Fibroblast of pulmonary artery (primary cell): ENCODE results near the gene NOC2L.

ENCODE experiments used
- DNase-seq: peaks from one replicate; pipeline ENCODE4 v3.0.0-alpha.2; 2010; ENCODE audit warnings: low read depth
- H3K4me3 ChIP-seq: replicated peaks from 2 replicates; pipeline ENCODE4 v1.5.1; 2011; ENCODE audit warnings: low read depth, mild to moderate bottlenecking, control low read depth, low read length, moderate library complexity
- CTCF ChIP-seq: IDR thresholded peaks from 2 replicates; pipeline ENCODE4 v1.5.1; 2011; ENCODE audit warnings: mild to moderate bottlenecking, control low read depth, low read length, inconsistent platforms; ENCODE audit errors: missing control alignments

The NOC2L gene

GRCh38 chr1:907611-908451 lies 51.2 kb downstream of the NOC2L start:
- DNase-seq: no peak
- no peak overlapping the region for H3K4me3 ChIP-seq
- TF ChIP-seq CTCF: no peak

GRCh38 chr1:906600-907420 lies 52.2 kb downstream of the NOC2L start:
- H3K4me3 ChIP-seq: no peak overlapping the region
- no peak for DNase-seq
- no peak for TF ChIP-seq CTCF

- DNase-seq: no peak
- TF ChIP-seq CTCF: no peak
- H3K4me3 ChIP-seq: no peak overlapping the region
Measured at GRCh38 chr1:905811-906599, 53.1 kb downstream of the NOC2L start.

- peak; percentile 24 for DNase-seq
- no peak for TF ChIP-seq CTCF
- peak overlapping the region; percentile 47 for H3K4me3 ChIP-seq
Measured at GRCh38 chr1:905071-905749, 53.8 kb downstream of the NOC2L start.

- peak; percentile 82 for DNase-seq
- TF ChIP-seq CTCF: peak; percentile 28
- peak overlapping the region; percentile 47 for H3K4me3 ChIP-seq
Measured at GRCh38 chr1:904310-904950, 54.6 kb downstream of the NOC2L start.
